NT2/D1 (cell line): ENCODE measurements around the gene BMS1.
"Not testable (repeated sequence)": the region's sequence is repeated elsewhere in the genome, so short reads cannot be mapped to it uniquely, and the experiment has no call there.

Source experiments
- YY1 ChIP-seq: IDR thresholded peaks from 2 replicates; pipeline ENCODE4 v1.6.1; 2011; ENCODE audit not compliant: insufficient read length, insufficient read depth
- ZNF274 ChIP-seq: IDR thresholded peaks from 2 replicates; pipeline ENCODE4 v1.6.1; 2011; ENCODE audit warnings: mild to moderate bottlenecking, low read depth, low read length

DNA sequence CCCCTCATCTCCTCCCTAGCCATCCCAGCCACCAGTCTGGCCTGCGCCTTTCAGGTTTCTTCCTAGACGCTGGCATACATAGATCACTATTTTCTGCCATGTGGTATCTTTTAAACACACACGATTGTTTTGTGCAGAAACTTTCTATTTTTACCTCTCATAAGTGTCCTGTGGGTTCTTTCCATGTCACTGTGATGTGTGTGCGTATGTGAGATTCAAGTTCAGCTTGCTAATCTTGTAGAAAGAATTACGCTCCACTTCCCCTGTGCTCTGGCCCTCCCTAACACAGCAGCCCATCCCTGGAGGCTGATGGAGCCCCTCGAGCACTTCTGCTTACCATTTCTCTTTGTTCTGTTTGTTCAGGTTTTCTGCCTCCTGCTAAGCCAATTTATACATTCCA is 80.2 kb downstream of the BMS1 start:
- TF ChIP-seq ZNF274, YY1: not testable (repeated sequence)
